GM12878 (cell line): ENCODE results near the gene CHST13. TPM values are rescaled to one million over a fixed set of nuclear protein-coding genes. Genes with fewer than 3 reads are reported as not detected.
A peak's percentile ranks its signal among the peaks of the same experiment; 100 is the strongest.

Experiments
- ATAC-seq: fragments of 200-7000 bp; cut with Tn5 transposase; 3 replicates; pipeline ENCODE4 v1.9.1; 2020; ENCODE audit warnings: mild to moderate bottlenecking, moderate library complexity
- BruUV-seq: library from RNA; stranded (reverse); fragments of 400-500 nt; replicated peaks from 2 replicates; lab custom pipeline; 2021; lab: Mats Ljungman, UMichigan
- CTCF ChIA-PET: fragments of 300-600 bp; sonication (Branson Sonifier 250); formaldehyde crosslinking; extraction: SDS; loops from one replicate; lab custom pipeline; 2021; ENCODE audit warnings: inconsistent platforms; lab: Yijun Ruan, JAX
- POLR2A ChIA-PET: fragments of 350-600 bp; formaldehyde crosslinking; extraction: SDS; loops from one replicate; lab custom pipeline; 2021; ENCODE audit warnings: inconsistent platforms; lab: Charles Lee
- RAD21 ChIA-PET: fragments of 300-600 bp; sonication (Branson Sonifier 250); formaldehyde crosslinking; loops from one replicate; lab custom pipeline; 2023; ENCODE audit warnings: antibody characterized with exemption; ENCODE audit not compliant: unreplicated experiment; lab: Charles Lee
- SMC1A ChIA-PET: fragments of 300-600 bp; sonication (Branson Sonifier 250); formaldehyde crosslinking; loops from one replicate; lab custom pipeline; 2023; ENCODE audit not compliant: unreplicated experiment, uncharacterized antibody; lab: Charles Lee
- DNase-seq: peaks from one replicate; pipeline ENCODE4 v3.0.0-alpha.2; 2011; ENCODE audit warnings: low read depth, low spot score
- FAIRE-seq: peaks from 3 replicates; lab custom pipeline; 2011; peaks lifted over from hg19 to GRCh38; lab: Jason Lieb, UNC
- H2AFZ ChIP-seq: 2 replicates; pipeline ENCODE4 v1.6.0; 2011; ENCODE audit warnings: low read depth, low read length, control low read depth; ENCODE audit not compliant: control insufficient read depth
- H3K27ac ChIP-seq: 2 replicates; pipeline ENCODE4 v1.5.1; 2011; ENCODE audit warnings: control low read depth; ENCODE audit not compliant: control insufficient read depth, insufficient read depth
- H3K27me3 ChIP-seq, 2 experiments: replicated peaks in 1 of 2; 2 replicates each; pipeline versions ENCODE4 v1.6.0 to v1.6.1; 2011; ENCODE audit warnings: low read length in 1 of 2; ENCODE audit not compliant: control insufficient read depth in 2 of 2, insufficient read depth in 2 of 2
- H3K36me3 ChIP-seq, 2 experiments: 2 replicates each; pipeline ENCODE4 v1.5.1; 2011; ENCODE audit warnings: low read length in 1 of 2; ENCODE audit not compliant: control insufficient read depth in 2 of 2, insufficient read depth in 2 of 2
- H3K4me1 ChIP-seq: 2 replicates; pipeline ENCODE4 v1.6.1; 2011; ENCODE audit warnings: mild to moderate bottlenecking, low read length, moderate library complexity, mixed read lengths; ENCODE audit not compliant: control insufficient read depth, insufficient read depth
- H3K4me2 ChIP-seq: 2 replicates; pipeline ENCODE4 v1.6.0; 2011; ENCODE audit warnings: control low read depth; ENCODE audit not compliant: control insufficient read depth, insufficient read depth
- H3K4me3 ChIP-seq: fragments of 200-600 bp; sonication (generic); 2 replicates; pipeline ENCODE4 v1.5.1; 2016
- H3K79me2 ChIP-seq: 2 replicates; pipeline ENCODE4 v1.6.0; 2011; ENCODE audit warnings: low read length; ENCODE audit not compliant: control insufficient read depth, insufficient read depth
- H3K9ac ChIP-seq: 2 replicates; pipeline ENCODE4 v1.8.0; 2011; ENCODE audit warnings: low read length, control low read depth, mixed read lengths; ENCODE audit not compliant: control insufficient read depth, insufficient read depth
- H3K9me3 ChIP-seq: replicated peaks from 3 replicates; pipeline ENCODE4 v1.5.1; 2011; ENCODE audit warnings: mild to moderate bottlenecking, low read length; ENCODE audit not compliant: control insufficient read depth, insufficient read depth
- H4K20me1 ChIP-seq: 2 replicates; pipeline ENCODE4 v1.6.0; 2011; ENCODE audit not compliant: control insufficient read depth, insufficient read depth
- BRCA1 ChIP-seq: IDR thresholded peaks from 2 replicates; pipeline ENCODE4 v1.6.1; 2011; ENCODE audit warnings: low read depth, low read length, improper control_type of control experiment
- CBX5 ChIP-seq: sonication (generic); IDR thresholded peaks from 2 replicates; pipeline ENCODE4 v1.6.1; 2016; ENCODE audit warnings: low read depth, moderate library complexity, mild to moderate bottlenecking, inconsistent platforms
- KAT2A ChIP-seq: conservative IDR thresholded peaks from 2 replicates; pipeline ENCODE4 v1.6.1; 2011; ENCODE audit warnings: low read depth, low read length; ENCODE audit not compliant: control insufficient read depth
- LARP7 ChIP-seq: fragments of 450-650 bp; IDR thresholded peaks from 2 replicates; pipeline ENCODE4 v1.6.1; 2017; ENCODE audit warnings: mild to moderate bottlenecking
- NFXL1 ChIP-seq: fragments of 450-650 bp; IDR thresholded peaks from 2 replicates; pipeline ENCODE4 v1.6.1; 2017; ENCODE audit warnings: antibody characterized with exemption, mild to moderate bottlenecking, borderline replicate concordance
- NFYB ChIP-seq: IDR thresholded peaks from 2 replicates; pipeline ENCODE4 v1.6.1; 2011; ENCODE audit warnings: low read depth, mild to moderate bottlenecking, low read length, improper control_type of control experiment, moderate library complexity; ENCODE audit not compliant: insufficient read depth
- PAX5 ChIP-seq: IDR thresholded peaks from 2 replicates; pipeline ENCODE4 v1.6.1; 2011; ENCODE audit warnings: low read depth, low read length, borderline replicate concordance
- RBBP5 ChIP-seq: fragments of 200-600 bp; sonication (generic); conservative IDR thresholded peaks from 2 replicates; pipeline ENCODE4 v1.6.1; 2016
- TBL1XR1 ChIP-seq: IDR thresholded peaks from 2 replicates; pipeline ENCODE4 v1.6.1; 2012; ENCODE audit warnings: low read depth, low read length, improper control_type of control experiment
- TCF12 ChIP-seq: IDR thresholded peaks from 2 replicates; pipeline ENCODE4 v1.6.1; 2011; ENCODE audit warnings: low read depth, mild to moderate bottlenecking, low read length
- ZBED1 ChIP-seq: IDR thresholded peaks from 2 replicates; pipeline ENCODE4 v1.6.1; 2016; ENCODE audit warnings: borderline replicate concordance
- WGBS: methylation state at CpG from one replicate; pipeline ENCODE4 v1.1.6; 2016; ENCODE audit warnings: low lambda C conversion rate; ENCODE audit not compliant: insufficient replicate concordance, insufficient coverage; ENCODE audit errors: missing lambda C conversion rate; 5-methylcytosine and 5-hydroxymethylcytosine counted together
- in situ Hi-C: fragments of 300-500 bp; cut with MboI; formaldehyde crosslinking; loops from 9 replicates; pipeline ENCODE4 v1.14.3; 2018; ENCODE audit warnings: mixed read lengths
- intact Hi-C: fragments of 100-400 bp; cut with micrococcal nuclease; formaldehyde crosslinking; loops from one replicate; pipeline ENCODE4 v1.14.2; 2022; ENCODE audit not compliant: unreplicated experiment
- polyA plus RNA-seq, 11 experiments: library from polyadenylated mRNA; depleted of rRNA in 4 of 11; unstranded in 6 of 11; stranded (reverse) in 5 of 11; fragments of >200 nt; fragmentation: Nextera tagmentation in 4 of 11; fragmentation: Illumina TruSeq in 1 of 11; extraction: Ambion mirVana in 4 of 11; extraction: Trizol in 1 of 11; gene quantifications; 1 replicate in 1 of 11; 2 replicates in 10 of 11; pipeline versions ENCODE4 v1.2.1 to v1.2.3, GENCODE V29; 2011 to 2016; ENCODE audit warnings: inconsistent platforms in 2 of 11, missing spikeins in 2 of 11, low read depth in 1 of 11
- total RNA-seq, 4 experiments: library from RNA; depleted of rRNA in 3 of 4; stranded (reverse); fragments of >200 nt in 3 of 4; fragmentation: Illumina TruSeq in 1 of 4; extraction: Trizol in 1 of 4; gene quantifications; 2 replicates each; pipeline versions ENCODE4 v1.2.1 to v1.2.3, GENCODE V29; 2013 to 2021
- TF ChIP-seq, protein P1 (sequence below): IDR thresholded peaks from 2 replicates; pipeline ENCODE4 v1.6.1; 2011; ENCODE audit warnings: borderline replicate concordance, low read depth, mild to moderate bottlenecking, moderate library complexity, low read length; ENCODE audit not compliant: insufficient read depth, poor library complexity, severe bottlenecking
- TF ChIP-seq, protein P2 (sequence below): IDR thresholded peaks from 2 replicates; pipeline ENCODE4 v1.6.1; 2012; ENCODE audit warnings: mild to moderate bottlenecking, low read depth, low read length

CHST13 gene
- total and polyA plus RNA-seq, 10 of the 15 experiments (the other 5 are each of a cell fraction or from before 2014, with no cell fraction given), result not detected

- no peak overlapping the region for H3K4me3 ChIP-seq
- ChIA-PET SMC1A (no interaction called here), POLR2A (no interaction called here), CTCF (no interaction called here), RAD21 (no interaction called here)
- DNase-seq (no peak), FAIRE-seq (no peak), ATAC-seq (no peak)
- no peaks in the 10 kb centered on the region for H3K9me3 ChIP-seq
- no peaks in the 10 kb centered on the region for H4K20me1 ChIP-seq
- intact Hi-C loops, result no loop called here
- H3K9ac ChIP-seq, result no peak overlapping the region
- no peaks in the 10 kb centered on the region for H3K4me1 ChIP-seq
- peaks cover 0 to 2% of the 10 kb centered on the region in 2 experiments; a peak in 2 of 4 replicates for H3K27me3 ChIP-seq
- H3K79me2 ChIP-seq, result no peaks in the 10 kb centered on the region
- 18% methylated on average over 9 of the region's 9 CpGs for WGBS
- no TSS peak for BruUV-seq
- H3K27ac ChIP-seq, result no peak overlapping the region
- in situ Hi-C loops, result no loop called here
- H3K36me3 ChIP-seq, result no peaks in the 10 kb centered on the region
- no peak overlapping the region for H3K4me2 ChIP-seq
- no peak overlapping the region for H2AFZ ChIP-seq
- no peak for TF ChIP-seq NFXL1
- TF ChIP-seq, protein P1, sequence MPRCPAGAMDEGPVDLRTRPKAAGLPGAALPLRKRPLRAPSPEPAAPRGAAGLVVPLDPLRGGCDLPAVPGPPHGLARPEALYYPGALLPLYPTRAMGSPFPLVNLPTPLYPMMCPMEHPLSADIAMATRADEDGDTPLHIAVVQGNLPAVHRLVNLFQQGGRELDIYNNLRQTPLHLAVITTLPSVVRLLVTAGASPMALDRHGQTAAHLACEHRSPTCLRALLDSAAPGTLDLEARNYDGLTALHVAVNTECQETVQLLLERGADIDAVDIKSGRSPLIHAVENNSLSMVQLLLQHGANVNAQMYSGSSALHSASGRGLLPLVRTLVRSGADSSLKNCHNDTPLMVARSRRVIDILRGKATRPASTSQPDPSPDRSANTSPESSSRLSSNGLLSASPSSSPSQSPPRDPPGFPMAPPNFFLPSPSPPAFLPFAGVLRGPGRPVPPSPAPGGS, result peak; percentile 15
Measured at GRCh38 chr3:126540342-126540849, 16.4 kb downstream of the CHST13 start.

DNA sequence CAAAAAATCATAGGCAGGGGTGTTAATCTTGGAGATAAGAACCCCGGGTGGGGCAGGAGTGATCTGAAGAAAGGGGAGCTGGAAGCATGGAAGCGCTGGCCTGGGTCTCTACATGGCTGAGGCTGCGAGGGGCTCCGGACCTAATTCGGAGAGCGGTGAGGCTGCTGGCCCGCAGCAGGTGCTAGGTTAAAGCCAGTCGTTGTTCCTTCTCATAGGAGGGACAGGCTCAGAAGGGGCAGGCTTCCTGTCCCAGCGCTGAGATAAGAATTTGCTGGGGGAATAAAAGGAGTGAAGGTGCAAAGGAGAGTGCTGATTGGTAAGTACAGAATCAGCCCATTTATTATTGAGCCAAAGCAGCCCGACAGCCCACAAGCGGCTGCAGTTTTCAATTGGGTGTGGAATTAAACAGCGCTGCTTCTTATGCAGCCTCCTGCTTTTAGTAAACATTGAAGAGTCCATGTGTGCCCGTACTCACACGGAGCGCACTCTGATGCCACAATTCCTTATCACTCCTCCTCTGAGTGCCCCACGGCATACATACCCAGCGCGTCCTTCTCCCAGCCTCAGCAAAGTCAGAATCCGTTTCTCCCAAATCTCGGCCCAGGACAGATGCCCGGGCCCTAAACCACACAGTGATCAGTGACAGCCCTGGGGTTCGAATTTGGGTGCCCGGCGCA lies 17.1 kb downstream of the CHST13 start:
- H3K27me3 ChIP-seq, result peaks cover 0 to 2% of the 10 kb centered on the region in 2 experiments; a peak in 2 of 4 replicates
- no peaks in the 10 kb centered on the region for H3K4me1 ChIP-seq
- ATAC-seq (no peak), DNase-seq (no peak), FAIRE-seq (no peak)
- POLR2A ChIA-PET, result no interaction called here
- H3K9me3 ChIP-seq, result no peaks in the 10 kb centered on the region
- RAD21 ChIA-PET, result no interaction called here
- no peak overlapping the region for H3K4me2 ChIP-seq
- no peaks in the 10 kb centered on the region for H3K36me3 ChIP-seq
- no peak overlapping the region for H3K27ac ChIP-seq
- H3K4me3 ChIP-seq, result no peak overlapping the region
- SMC1A ChIA-PET, result no interaction called here
- no peak overlapping the region for H2AFZ ChIP-seq
- 71% methylated on average over 24 of the region's 24 CpGs for WGBS
- intact Hi-C loops, result no loop called here
- CTCF ChIA-PET, result no interaction called here
- H4K20me1 ChIP-seq, result no peaks in the 10 kb centered on the region
- no TSS peak for BruUV-seq
- H3K79me2 ChIP-seq, result no peaks in the 10 kb centered on the region
- H3K9ac ChIP-seq, result no peak overlapping the region
- in situ Hi-C loops, result no loop called here
- TF ChIP-seq RBBP5, result no peak
- no peak for TF ChIP-seq LARP7
- no peak for TF ChIP-seq KAT2A
- no peak for TF ChIP-seq PAX5
- TF ChIP-seq, protein P2, sequence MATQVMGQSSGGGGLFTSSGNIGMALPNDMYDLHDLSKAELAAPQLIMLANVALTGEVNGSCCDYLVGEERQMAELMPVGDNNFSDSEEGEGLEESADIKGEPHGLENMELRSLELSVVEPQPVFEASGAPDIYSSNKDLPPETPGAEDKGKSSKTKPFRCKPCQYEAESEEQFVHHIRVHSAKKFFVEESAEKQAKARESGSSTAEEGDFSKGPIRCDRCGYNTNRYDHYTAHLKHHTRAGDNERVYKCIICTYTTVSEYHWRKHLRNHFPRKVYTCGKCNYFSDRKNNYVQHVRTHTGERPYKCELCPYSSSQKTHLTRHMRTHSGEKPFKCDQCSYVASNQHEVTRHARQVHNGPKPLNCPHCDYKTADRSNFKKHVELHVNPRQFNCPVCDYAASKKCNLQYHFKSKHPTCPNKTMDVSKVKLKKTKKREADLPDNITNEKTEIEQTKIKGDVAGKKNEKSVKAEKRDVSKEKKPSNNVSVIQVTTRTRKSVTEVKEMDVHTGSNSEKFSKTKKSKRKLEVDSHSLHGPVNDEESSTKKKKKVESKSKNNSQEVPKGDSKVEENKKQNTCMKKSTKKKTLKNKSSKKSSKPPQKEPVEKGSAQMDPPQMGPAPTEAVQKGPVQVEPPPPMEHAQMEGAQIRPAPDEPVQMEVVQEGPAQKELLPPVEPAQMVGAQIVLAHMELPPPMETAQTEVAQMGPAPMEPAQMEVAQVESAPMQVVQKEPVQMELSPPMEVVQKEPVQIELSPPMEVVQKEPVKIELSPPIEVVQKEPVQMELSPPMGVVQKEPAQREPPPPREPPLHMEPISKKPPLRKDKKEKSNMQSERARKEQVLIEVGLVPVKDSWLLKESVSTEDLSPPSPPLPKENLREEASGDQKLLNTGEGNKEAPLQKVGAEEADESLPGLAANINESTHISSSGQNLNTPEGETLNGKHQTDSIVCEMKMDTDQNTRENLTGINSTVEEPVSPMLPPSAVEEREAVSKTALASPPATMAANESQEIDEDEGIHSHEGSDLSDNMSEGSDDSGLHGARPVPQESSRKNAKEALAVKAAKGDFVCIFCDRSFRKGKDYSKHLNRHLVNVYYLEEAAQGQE, result no peak
- TF ChIP-seq TBL1XR1, result no peak
- TF ChIP-seq TCF12, result no peak
- no peak for TF ChIP-seq CBX5
- TF ChIP-seq NFYB, result no peak
- TF ChIP-seq ZBED1, result no peak
- TF ChIP-seq BRCA1, result no peak
